Trophoblast cell (in vitro differentiated cells and primary cell): ENCODE data around the gene EVC2.
A peak's percentile ranks its signal among the peaks of the same experiment; 100 is the strongest.

ENCODE experiments used
- DNase-seq, 2 donors: peaks; one replicate each; pipeline ENCODE4 v3.0.0-alpha.2; 2016
- H2AFZ ChIP-seq: 2 replicates; pipeline ENCODE4 v1.6.1; 2013; ENCODE audit warnings: low read length, moderate library complexity, mild to moderate bottlenecking; ENCODE audit not compliant: insufficient read depth, poor library complexity
- H2AK5ac ChIP-seq: 2 replicates; pipeline ENCODE4 v1.6.1; 2013; ENCODE audit warnings: mild to moderate bottlenecking, low read length
- H2BK120ac ChIP-seq: 2 replicates; pipeline ENCODE4 v1.6.1; 2013; ENCODE audit warnings: low read length, mild to moderate bottlenecking, moderate library complexity; ENCODE audit not compliant: insufficient read depth, poor library complexity
- H2BK12ac ChIP-seq: 2 replicates; pipeline ENCODE4 v1.6.1; 2013; ENCODE audit warnings: mild to moderate bottlenecking, low read length, moderate library complexity
- H2BK5ac ChIP-seq: 2 replicates; pipeline ENCODE4 v1.6.1; 2013; ENCODE audit warnings: low read length, low read depth, moderate library complexity, mild to moderate bottlenecking; ENCODE audit not compliant: poor library complexity
- H3K14ac ChIP-seq: 2 replicates; pipeline ENCODE4 v1.6.1; 2013; ENCODE audit warnings: mild to moderate bottlenecking, low read length
- H3K18ac ChIP-seq: 2 replicates; pipeline ENCODE4 v1.6.1; 2013; ENCODE audit warnings: mild to moderate bottlenecking, low read length
- H3K23ac ChIP-seq: 2 replicates; pipeline ENCODE4 v1.6.1; 2013; ENCODE audit warnings: low read length
- H3K27ac ChIP-seq: 2 replicates; pipeline ENCODE4 v1.5.1; 2013; ENCODE audit warnings: low read depth, mild to moderate bottlenecking, inconsistent platforms, low read length, moderate library complexity
- H3K27me3 ChIP-seq: 2 replicates; pipeline ENCODE4 v1.6.1; 2013; ENCODE audit warnings: inconsistent platforms, mild to moderate bottlenecking, low read length, moderate library complexity; ENCODE audit not compliant: insufficient read depth
- H3K36me3 ChIP-seq, 2 experiments: 1 replicate in 1 of 2; 2 replicates in 1 of 2; pipeline ENCODE4 v1.6.1; 2013; ENCODE audit warnings: low read length in 2 of 2, mild to moderate bottlenecking in 2 of 2, moderate library complexity in 1 of 2; ENCODE audit not compliant: insufficient read depth in 2 of 2, control insufficient read depth in 1 of 2
- H3K4ac ChIP-seq: 2 replicates; pipeline ENCODE4 v1.6.1; 2013; ENCODE audit warnings: low read depth, mild to moderate bottlenecking, low read length, moderate library complexity
- H3K4me1 ChIP-seq, 2 experiments: 1 replicate in 1 of 2; 2 replicates in 1 of 2; pipeline ENCODE4 v1.6.1; 2013; ENCODE audit warnings: low read length in 2 of 2, mild to moderate bottlenecking in 2 of 2, moderate library complexity in 1 of 2; ENCODE audit not compliant: insufficient read depth in 2 of 2, control insufficient read depth in 1 of 2
- H3K4me2 ChIP-seq: 2 replicates; pipeline ENCODE4 v1.6.1; 2013; ENCODE audit warnings: inconsistent platforms, mild to moderate bottlenecking, low read length, moderate library complexity
- H3K4me3 ChIP-seq: 2 replicates; pipeline ENCODE4 v1.5.1; 2013; ENCODE audit warnings: mild to moderate bottlenecking, low read depth, low read length, inconsistent platforms
- H3K79me1 ChIP-seq: one replicate; pipeline ENCODE4 v1.6.1; 2013; ENCODE audit warnings: low read length
- H3K79me2 ChIP-seq: 2 replicates; pipeline ENCODE4 v1.6.1; 2013; ENCODE audit warnings: low read length, mild to moderate bottlenecking; ENCODE audit not compliant: control insufficient read depth, insufficient read depth, poor library complexity
- H3K9ac ChIP-seq: 2 replicates; pipeline ENCODE4 v1.6.1; 2013; ENCODE audit warnings: mild to moderate bottlenecking, low read length
- H3K9me3 ChIP-seq: 2 replicates; pipeline ENCODE4 v1.6.1; 2013; ENCODE audit warnings: low read depth, mild to moderate bottlenecking, control low read depth, inconsistent platforms, low read length; ENCODE audit not compliant: insufficient read depth
- H4K12ac ChIP-seq: 2 replicates; pipeline ENCODE4 v1.6.1; 2013; ENCODE audit warnings: low read depth, mild to moderate bottlenecking, low read length, moderate library complexity
- H4K8ac ChIP-seq: 2 replicates; pipeline ENCODE4 v1.6.1; 2013; ENCODE audit warnings: low read depth, mild to moderate bottlenecking, low read length, moderate library complexity
- H4K91ac ChIP-seq: one replicate; pipeline ENCODE4 v1.6.1; 2013; ENCODE audit warnings: low read depth, mild to moderate bottlenecking, low read length, moderate library complexity
- WGBS: extraction: QIAGEN DNeasy Blood & Tissue Kit; methylation state at CpG from one replicate; pipeline ENCODE4 v1.1.7; 2013; ENCODE audit warnings: missing lambda C conversion rate; ENCODE audit not compliant: insufficient read length, insufficient coverage; ENCODE audit errors: extremely low coverage; 5-methylcytosine and 5-hydroxymethylcytosine counted together

EVC2 gene

DNA sequence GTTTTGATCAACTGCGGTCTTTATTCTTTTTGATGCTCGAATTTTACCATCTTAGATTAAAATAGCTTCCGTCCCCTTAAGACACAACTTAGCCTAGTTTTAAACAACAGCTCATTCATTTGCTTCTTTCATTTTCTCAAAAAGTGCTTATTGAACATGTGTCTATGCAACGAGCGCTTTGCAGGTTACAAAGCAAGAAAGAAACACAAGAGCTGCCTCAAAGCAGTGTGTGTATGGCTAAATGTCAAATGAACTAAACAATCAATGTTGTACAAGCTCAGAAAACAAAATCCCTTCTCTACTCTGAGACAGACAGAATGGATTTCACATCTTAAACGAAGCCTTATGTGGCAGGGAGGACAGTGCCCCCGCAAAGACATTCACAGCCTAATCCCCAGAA lies 61.0 kb downstream of the EVC2 start:
- H2BK12ac ChIP-seq, result no peak overlapping the region
- H3K14ac ChIP-seq, result no peak overlapping the region
- no peak for DNase-seq
- H3K79me1 ChIP-seq, result no peaks in the 10 kb centered on the region
- H2AFZ ChIP-seq, result no peak overlapping the region
- no peak overlapping the region for H3K27ac ChIP-seq
- H3K4ac ChIP-seq, result no peak overlapping the region
- H4K12ac ChIP-seq, result no peak overlapping the region
- no peaks in the 10 kb centered on the region for H3K79me2 ChIP-seq
- H3K27me3 ChIP-seq, result no peaks in the 10 kb centered on the region
- H3K4me3 ChIP-seq, result no peak overlapping the region
- no CpG with 5 or more reads among the region's 7 CpGs for WGBS
- no peak overlapping the region for H2BK120ac ChIP-seq
- no peak overlapping the region for H3K23ac ChIP-seq
- no peaks in the 10 kb centered on the region for H3K9me3 ChIP-seq
- H3K4me2 ChIP-seq, result no peak overlapping the region
- peaks cover 7 to 8% of the 10 kb centered on the region in 2 experiments for H3K36me3 ChIP-seq
- H4K8ac ChIP-seq, result no peak overlapping the region
- H2AK5ac ChIP-seq, result no peak overlapping the region
- no peak overlapping the region for H2BK5ac ChIP-seq
- no peak overlapping the region for H4K91ac ChIP-seq
- no peak overlapping the region for H3K18ac ChIP-seq
- H3K4me1 ChIP-seq, result no peaks in the 10 kb centered on the region
- H3K9ac ChIP-seq, result no peak overlapping the region

- Histone ChIP-seq H3K23ac (no peak overlapping the region), H3K4me2 (no peak overlapping the region), H3K18ac (no peak overlapping the region), H3K4me3 (no peak overlapping the region), H2BK120ac (no peak overlapping the region), H3K9me3 (no peaks in the 10 kb centered on the region), H3K9ac (no peak overlapping the region), H3K79me1 (no peaks in the 10 kb centered on the region), H4K8ac (no peak overlapping the region), H2BK5ac (no peak overlapping the region), H3K4me1 (no peaks in the 10 kb centered on the region), H3K14ac (no peak overlapping the region), H2AK5ac (no peak overlapping the region), H2AFZ (no peak overlapping the region), H3K79me2 (no peaks in the 10 kb centered on the region), H4K12ac (no peak overlapping the region), H2BK12ac (no peak overlapping the region), H3K4ac (no peak overlapping the region), H3K36me3 (peaks cover 2 to 12% of the 10 kb centered on the region in 2 experiments), H3K27ac (no peak overlapping the region), H4K91ac (no peak overlapping the region), H3K27me3 (no peaks in the 10 kb centered on the region)
- no peak for DNase-seq
- WGBS, result 100% methylated on average over 2 of the region's 3 CpGs
These were observed 68.3 kb downstream of the EVC2 start for GRCh38 chr4:5640096-5640495.

- H3K79me2 ChIP-seq, result no peaks in the 10 kb centered on the region
- H2AK5ac ChIP-seq, result no peak overlapping the region
- H3K9me3 ChIP-seq, result no peaks in the 10 kb centered on the region
- H3K36me3 ChIP-seq, result peaks cover 2 to 12% of the 10 kb centered on the region in 2 experiments
- no peak overlapping the region for H3K4me2 ChIP-seq
- H3K9ac ChIP-seq, result no peak overlapping the region
- H4K91ac ChIP-seq, result no peak overlapping the region
- H2BK12ac ChIP-seq, result no peak overlapping the region
- no peaks in the 10 kb centered on the region for H3K4me1 ChIP-seq
- no peak overlapping the region for H2AFZ ChIP-seq
- H3K14ac ChIP-seq, result no peak overlapping the region
- H4K12ac ChIP-seq, result no peak overlapping the region
- no peak overlapping the region for H3K4ac ChIP-seq
- no peak overlapping the region for H3K23ac ChIP-seq
- H3K18ac ChIP-seq, result no peak overlapping the region
- no CpG with 5 or more reads among the region's 3 CpGs for WGBS
- no peak overlapping the region for H2BK120ac ChIP-seq
- no peaks in the 10 kb centered on the region for H3K79me1 ChIP-seq
- no peak overlapping the region for H2BK5ac ChIP-seq
- no peak overlapping the region for H3K27ac ChIP-seq
- no peak overlapping the region for H3K4me3 ChIP-seq
- H3K27me3 ChIP-seq, result no peaks in the 10 kb centered on the region
- no peak overlapping the region for H4K8ac ChIP-seq
- peak; percentile 53 to 72 for DNase-seq
These were observed 68.8 kb downstream of the EVC2 start for GRCh38 chr4:5639556-5639955.

GRCh38 chr4:5638976-5639375 lies 69.4 kb downstream of the EVC2 start:
- Histone ChIP-seq H3K27ac (no peak overlapping the region), H2BK12ac (no peak overlapping the region), H2AFZ (no peak overlapping the region), H2AK5ac (no peak overlapping the region), H3K9ac (no peak overlapping the region), H3K79me2 (no peaks in the 10 kb centered on the region), H3K4me2 (no peak overlapping the region), H3K4me1 (no peaks in the 10 kb centered on the region), H3K23ac (no peak overlapping the region), H4K8ac (no peak overlapping the region), H3K79me1 (no peaks in the 10 kb centered on the region), H2BK5ac (no peak overlapping the region), H4K12ac (no peak overlapping the region), H3K9me3 (no peaks in the 10 kb centered on the region), H3K4ac (no peak overlapping the region), H3K14ac (no peak overlapping the region), H3K27me3 (no peaks in the 10 kb centered on the region), H4K91ac (no peak overlapping the region), H3K4me3 (no peak overlapping the region), H2BK120ac (no peak overlapping the region), H3K18ac (no peak overlapping the region), H3K36me3 (peaks cover 2 to 12% of the 10 kb centered on the region in 2 experiments)
- DNase-seq, result peak in 1 of 2 donors; percentile 34
- WGBS, result no CpG with 5 or more reads among the region's 4 CpGs
